ENCODE data around the gene GPS1. TPM values are rescaled to one million over a fixed set of nuclear protein-coding genes. Genes with fewer than 3 reads are reported as not detected.
A peak's percentile ranks its signal among the peaks of the same experiment; 100 is the strongest.

The GPS1 gene
- total and polyA plus RNA-seq, 11 donors: 76.7 to 151 (median 85.0) TPM

DNA sequence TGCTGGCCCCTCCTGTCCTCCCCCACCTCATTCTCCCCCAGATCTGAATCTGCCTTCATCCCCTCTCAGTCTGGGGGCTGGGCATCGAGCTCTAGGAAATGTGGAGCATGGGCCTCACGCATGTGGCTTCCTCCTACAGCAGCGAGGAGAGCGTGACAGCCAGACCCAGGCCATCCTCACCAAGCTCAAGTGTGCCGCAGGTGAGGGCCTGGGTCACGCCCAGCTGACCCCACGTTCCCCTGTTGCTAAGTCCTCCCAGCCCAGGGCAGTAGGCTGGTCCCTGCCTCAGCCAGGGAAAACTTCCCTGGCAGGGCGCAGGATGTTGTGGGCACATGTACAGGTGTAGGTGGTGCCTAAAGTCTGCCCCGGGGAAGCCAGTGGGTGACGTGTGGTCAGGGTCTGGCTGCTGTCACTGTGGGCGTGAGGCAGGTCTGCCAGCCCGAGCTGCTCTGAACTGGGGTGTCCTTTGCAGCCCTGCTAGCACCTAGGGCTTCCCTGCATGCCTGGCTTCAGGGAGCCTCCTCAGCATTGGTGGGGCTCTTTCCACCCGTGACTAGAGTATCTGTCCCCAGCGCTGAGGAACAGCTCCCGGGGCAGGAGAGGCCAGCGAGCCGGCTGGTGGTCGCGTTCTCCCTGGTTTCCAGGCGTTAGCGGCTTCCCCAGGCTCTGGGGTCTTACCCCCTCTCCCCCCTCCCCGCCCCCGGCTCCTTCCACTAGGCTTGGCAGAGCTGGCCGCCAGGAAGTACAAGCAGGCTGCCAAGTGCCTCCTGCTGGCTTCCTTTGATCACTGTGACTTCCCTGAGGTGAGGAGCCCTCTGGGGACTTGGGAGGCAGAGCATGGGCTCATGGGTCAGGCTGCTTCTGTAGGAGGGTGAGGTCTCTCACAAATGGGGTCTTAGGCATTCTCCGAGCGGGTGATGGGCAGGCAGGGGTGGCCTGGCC, 3.6 kb downstream of the GPS1 start:
- peaks cover 0 to 71% (median 60%) of the 10 kb centered on the region in 9 donors for H3K36me3 ChIP-seq
- peaks cover 3 to 28% (median 21%) of the 10 kb centered on the region in 12 donors for H3K4me1 ChIP-seq
- no peak overlapping the region for H3K4me3 ChIP-seq
- no peak overlapping the region for H3K27ac ChIP-seq
- intact Hi-C loops (cut with DNase I): loop anchor here in 1 of 10 donors (5.0 kb wide), 1 partner anchor 42 kb away; the partner anchor contains the start of gene FASN
- 72 to 85% (median 81%) methylated on average over 15 to 26 of the region's 26 CpGs for WGBS, 4 donors
- H3K27me3 ChIP-seq: no peaks in the 10 kb centered on the region
- no peak for ATAC-seq
- H3K9me3 ChIP-seq: no peaks in the 10 kb centered on the region
- TF ChIP-seq, protein P1, sequence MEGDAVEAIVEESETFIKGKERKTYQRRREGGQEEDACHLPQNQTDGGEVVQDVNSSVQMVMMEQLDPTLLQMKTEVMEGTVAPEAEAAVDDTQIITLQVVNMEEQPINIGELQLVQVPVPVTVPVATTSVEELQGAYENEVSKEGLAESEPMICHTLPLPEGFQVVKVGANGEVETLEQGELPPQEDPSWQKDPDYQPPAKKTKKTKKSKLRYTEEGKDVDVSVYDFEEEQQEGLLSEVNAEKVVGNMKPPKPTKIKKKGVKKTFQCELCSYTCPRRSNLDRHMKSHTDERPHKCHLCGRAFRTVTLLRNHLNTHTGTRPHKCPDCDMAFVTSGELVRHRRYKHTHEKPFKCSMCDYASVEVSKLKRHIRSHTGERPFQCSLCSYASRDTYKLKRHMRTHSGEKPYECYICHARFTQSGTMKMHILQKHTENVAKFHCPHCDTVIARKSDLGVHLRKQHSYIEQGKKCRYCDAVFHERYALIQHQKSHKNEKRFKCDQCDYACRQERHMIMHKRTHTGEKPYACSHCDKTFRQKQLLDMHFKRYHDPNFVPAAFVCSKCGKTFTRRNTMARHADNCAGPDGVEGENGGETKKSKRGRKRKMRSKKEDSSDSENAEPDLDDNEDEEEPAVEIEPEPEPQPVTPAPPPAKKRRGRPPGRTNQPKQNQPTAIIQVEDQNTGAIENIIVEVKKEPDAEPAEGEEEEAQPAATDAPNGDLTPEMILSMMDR (IDR thresholded peaks at IDR 0.05): no peak
- TF ChIP-seq POLR2A (IDR thresholded peaks at IDR 0.05): no peak
- peak in 2 of 5 donors; percentile 19 to 44 for DNase-seq

DNA sequence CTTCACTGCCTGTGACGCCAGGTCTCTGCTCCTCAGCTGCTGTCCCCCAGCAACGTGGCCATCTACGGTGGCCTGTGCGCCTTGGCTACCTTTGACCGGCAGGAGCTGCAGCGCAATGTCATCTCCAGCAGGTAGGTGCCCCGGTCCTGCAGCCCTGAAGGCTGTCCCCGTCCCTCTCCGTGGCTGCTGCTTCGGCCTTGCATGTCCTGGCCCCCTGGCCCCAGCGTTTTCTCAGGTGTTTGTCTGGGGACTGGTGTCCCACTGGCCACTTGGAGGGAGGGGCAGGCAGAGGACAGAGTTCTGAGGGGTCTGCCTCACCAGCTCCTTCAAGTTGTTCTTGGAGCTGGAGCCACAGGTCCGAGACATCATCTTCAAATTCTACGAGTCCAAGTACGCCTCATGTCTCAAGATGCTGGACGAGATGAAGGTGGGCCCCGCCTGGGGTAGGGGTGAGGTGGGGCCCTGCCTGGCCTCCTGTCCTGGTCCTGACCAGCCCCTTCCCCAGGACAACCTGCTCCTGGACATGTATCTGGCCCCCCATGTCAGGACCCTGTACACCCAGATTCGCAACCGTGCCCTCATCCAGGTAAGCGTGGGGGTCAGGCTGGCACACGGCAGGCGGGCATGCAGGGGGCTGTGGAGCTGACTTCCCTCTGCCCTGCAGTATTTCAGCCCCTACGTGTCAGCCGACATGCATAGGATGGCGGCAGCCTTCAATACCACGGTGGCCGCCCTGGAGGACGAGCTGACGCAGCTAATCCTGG, 4.4 kb downstream of the GPS1 start:
- H3K27me3 ChIP-seq: no peaks in the 10 kb centered on the region
- intact Hi-C loops (cut with DNase I): loop anchor here in 1 of 10 donors (5.0 kb wide), 1 partner anchor 41 kb away; the partner anchor contains the start of gene FASN
- H3K4me3 ChIP-seq: no peak overlapping the region
- DNase-seq (peak in 2 of 5 donors; percentile 19 to 23), ATAC-seq (no peak)
- no peaks in the 10 kb centered on the region for H3K9me3 ChIP-seq
- H3K36me3 ChIP-seq: peaks cover 0 to 78% (median 68%) of the 10 kb centered on the region in 9 donors
- peaks cover 0 to 20% (median 15%) of the 10 kb centered on the region in 12 donors for H3K4me1 ChIP-seq
- 88 to 91% (median 90%) methylated on average over 18 to 28 of the region's 28 CpGs for whole genome bisulfite sequencing, 4 donors
- no peak overlapping the region for H3K27ac ChIP-seq
- TF ChIP-seq, protein P1 (IDR thresholded peaks at IDR 0.05): no peak
- TF ChIP-seq POLR2A (IDR thresholded peaks at IDR 0.05): no peak

DNA sequence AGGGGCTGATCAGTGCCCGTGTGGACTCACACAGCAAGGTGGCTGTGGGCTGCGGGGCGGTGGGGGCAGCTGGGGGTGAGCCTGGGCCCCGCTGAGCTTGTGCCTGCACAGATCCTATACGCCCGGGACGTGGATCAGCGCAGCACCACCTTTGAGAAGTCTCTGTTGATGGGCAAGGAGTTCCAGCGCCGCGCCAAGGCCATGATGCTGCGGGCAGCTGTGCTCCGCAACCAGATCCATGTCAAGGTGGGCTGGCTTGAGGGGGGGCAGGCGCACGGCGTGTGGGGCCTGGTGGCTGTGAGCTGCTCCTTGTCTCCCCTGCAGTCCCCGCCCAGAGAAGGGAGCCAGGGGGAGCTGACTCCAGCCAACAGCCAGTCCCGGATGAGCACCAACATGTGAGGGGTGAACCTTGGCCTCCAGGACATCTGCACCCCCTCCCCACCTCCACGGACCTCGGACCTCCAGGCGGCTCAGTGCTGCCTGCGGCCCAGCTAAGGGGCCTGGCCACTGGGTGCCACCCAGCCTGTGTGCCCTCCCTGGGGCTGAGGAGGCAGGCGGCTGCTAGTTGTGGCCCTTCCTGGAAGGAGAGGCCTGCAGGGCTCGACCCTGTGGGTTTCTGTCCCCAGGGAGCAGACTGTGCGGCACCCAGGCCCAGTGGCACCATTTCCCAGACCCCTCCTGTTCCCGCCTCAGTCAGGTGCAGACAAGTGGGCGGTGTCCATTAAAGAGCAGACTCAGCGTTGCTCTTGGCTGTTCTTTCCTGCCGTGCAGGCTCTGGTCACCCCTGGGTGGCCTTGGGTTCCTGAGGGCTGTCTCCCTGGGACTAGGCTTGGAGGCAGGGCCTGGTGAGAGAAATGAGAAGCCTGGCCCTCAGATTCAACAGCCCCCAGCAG, 5.3 kb downstream of the GPS1 start:
- ATAC-seq (no peak), DNase-seq (peak in 2 of 5 donors; percentile 24 to 61)
- Histone ChIP-seq H3K36me3 (peaks cover 0 to 83% (median 72%) of the 10 kb centered on the region in 9 donors), H3K4me1 (peaks cover 0 to 19% (median 15%) of the 10 kb centered on the region in 12 donors), H3K27me3 (no peaks in the 10 kb centered on the region), H3K4me3 (no peak overlapping the region), H3K9me3 (no peaks in the 10 kb centered on the region), H3K27ac (no peak overlapping the region)
- intact Hi-C loops (cut with DNase I): loop anchor here in 1 of 10 donors (5.0 kb wide), 1 partner anchor 40 kb away; the partner anchor contains the start of gene FASN
- 81 to 85% (median 83%) methylated on average over 24 to 29 of the region's 29 CpGs for WGBS, 4 donors
- TF ChIP-seq, protein P1 (IDR thresholded peaks at IDR 0.05): no peak
- no peak for TF ChIP-seq POLR2A (IDR thresholded peaks at IDR 0.05)
